ENCODE data around the gene CXADR.
A peak's percentile ranks its signal among the peaks of the same experiment; 100 is the strongest.
"Not testable (repeated sequence)": the region's sequence is repeated elsewhere in the genome, so short reads cannot be mapped to it uniquely, and the experiment has no call there.

The CXADR gene

GRCh38 chr21:17512253-17513213 is at the start of gene CXADR:
Gene CXADR, plus strand, starts transcription at chr21:17513043. Its CDS starts 87 bp downstream, at chr21:17513130.
- peak; percentile 79 for DNase-seq

GRCh38 chr21:17466166-17466565 is 46.7 kb upstream of the CXADR start:
- no peak for DNase-seq

GRCh38 chr21:17467392-17467791 is 45.5 kb upstream of the CXADR start:
- no peak for DNase-seq

DNA sequence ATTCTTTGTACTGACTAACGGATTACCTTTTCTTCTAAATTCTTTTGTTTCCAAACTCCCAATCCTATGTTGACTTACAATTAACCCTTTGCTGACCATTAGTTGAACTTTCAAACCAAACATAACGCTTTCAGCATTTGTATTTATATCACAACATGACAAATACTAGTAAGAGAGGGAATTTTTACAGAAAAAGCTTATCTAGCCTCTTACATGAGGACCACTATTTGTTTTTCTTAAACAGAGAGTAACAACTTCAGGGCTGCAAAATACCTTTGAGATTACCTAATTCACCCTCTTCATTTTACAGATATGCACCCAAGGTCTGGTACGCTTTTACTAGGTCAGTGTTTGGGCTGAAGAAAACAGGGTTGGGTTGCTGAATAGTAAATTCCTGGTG is 45.0 kb upstream of the CXADR start:
- DNase-seq: no peak

DNA sequence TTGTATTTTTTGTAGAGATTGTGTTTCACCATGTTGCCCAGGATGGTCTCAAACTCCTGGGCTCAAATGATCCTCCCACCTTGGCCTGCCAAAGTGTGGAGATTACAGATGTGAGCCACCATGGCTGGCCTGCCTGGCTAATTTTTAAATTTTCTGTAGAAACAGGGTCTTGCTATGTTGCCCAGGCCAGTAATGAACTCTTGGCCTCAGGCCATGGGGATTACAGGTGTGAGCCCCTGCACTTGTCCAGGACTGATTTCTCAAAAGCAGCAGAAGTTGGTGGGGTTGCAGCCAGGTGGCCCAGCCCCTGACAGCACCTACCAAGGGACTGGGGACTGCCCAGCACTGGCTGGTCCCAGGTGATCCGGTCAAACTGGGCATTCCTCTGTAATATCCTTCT is 44.1 kb upstream of the CXADR start:
- DNase-seq: no peak

DNA sequence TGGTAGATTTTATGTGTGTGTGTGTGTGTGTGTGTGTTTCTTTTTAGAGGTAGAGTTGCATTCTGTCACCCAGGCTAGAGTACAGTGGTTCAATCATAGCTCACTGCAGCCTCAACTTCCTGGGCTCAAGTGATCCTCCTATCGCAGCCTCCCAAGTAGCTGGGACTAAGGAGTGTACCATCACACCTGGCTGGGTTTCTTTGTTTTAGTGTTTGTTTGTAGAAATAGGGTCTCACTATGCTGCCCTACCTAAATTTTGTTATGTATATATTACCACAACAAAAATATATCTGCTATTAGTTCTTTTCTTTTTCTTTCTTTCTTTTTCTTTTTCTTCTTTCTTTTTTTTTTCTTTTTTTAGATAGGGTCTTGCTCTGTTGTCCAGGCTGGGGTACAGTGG is 43.1 kb upstream of the CXADR start:
- no peak for DNase-seq

DNA sequence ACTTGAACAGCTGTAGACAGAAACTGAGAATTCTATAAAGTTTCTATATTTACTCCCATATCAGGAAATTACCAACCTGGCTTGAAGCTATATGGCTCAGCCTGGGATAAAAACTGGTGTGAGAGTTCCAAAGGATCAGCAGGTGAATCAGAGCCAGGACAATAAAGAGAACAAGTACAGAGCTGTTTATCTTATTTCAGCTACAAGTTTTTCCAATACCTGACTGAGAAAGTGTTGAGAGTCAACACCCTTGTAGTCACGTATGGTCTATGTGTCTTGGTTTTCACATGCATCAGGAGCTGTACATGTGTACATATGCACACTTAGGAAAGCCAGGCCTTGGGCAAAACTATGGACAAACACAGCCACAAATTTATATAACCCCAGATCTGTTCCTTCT is 40.7 kb upstream of the CXADR start:
- no peak for DNase-seq

GRCh38 chr21:17472592-17473271 is 40.1 kb upstream of the CXADR start:
- no peak for DNase-seq

GRCh38 chr21:17476006-17476405 is 36.8 kb upstream of the CXADR start:
- no peak for DNase-seq

DNA sequence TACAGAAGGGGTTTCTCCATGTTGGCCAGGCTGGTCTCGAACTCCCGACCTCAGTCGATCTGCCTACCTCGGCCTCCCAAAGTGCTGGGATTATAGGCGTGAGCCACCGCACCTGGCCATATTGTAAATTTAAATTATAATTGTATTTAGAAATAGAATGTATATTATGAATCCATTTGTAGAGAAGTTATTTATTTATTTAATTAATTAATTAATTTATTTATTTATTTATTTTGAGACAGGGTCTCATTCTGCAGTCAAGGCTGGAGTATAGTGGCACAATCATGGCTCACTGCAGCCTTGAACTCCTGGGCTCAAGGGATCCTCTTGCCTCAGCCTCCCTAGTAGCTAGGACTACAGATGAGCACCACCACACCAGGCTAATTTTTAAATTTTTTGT is 34.7 kb upstream of the CXADR start:
- not testable (repeated sequence) for DNase-seq

DNA sequence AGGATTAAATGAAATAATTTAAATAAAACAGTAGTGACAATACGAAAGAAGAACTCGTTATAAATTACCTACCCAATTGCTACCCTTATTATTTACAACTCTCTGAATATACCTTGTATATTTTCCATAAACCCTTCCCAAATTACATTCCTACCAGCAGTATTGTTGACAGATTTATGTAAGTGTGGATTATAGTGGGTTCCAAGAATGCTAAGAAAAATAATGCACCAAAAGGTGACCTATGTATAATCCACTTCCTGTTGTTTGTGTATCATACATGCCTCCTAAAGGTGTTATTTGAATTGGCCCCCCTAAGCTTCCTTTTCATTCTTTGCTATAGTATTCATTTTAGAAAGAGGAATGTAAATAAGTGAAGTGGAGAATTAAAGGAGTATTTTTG is 33.2 kb upstream of the CXADR start:
- DNase-seq: no peak

GRCh38 chr21:17482928-17483327 is 29.9 kb upstream of the CXADR start:
- DNase-seq: no peak

DNA sequence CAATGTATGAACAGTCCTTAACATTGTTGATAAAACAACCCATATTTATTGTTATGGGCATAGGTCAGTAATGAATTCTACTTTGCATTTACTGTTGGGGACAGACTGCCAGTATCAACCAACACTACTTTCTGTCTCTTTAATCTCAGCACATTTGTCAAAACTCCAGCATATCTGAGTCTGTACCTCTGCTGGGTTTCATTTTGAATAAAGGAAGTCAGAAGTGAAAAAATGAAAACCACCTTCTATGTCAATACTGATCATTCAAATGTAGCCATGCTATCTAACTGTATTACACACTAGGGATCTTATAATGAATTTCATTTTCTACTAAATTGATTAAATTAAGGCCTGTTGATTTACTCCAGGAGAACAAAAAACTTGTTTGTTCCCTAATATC is 24.2 kb upstream of the CXADR start:
- DNase-seq: no peak

DNA sequence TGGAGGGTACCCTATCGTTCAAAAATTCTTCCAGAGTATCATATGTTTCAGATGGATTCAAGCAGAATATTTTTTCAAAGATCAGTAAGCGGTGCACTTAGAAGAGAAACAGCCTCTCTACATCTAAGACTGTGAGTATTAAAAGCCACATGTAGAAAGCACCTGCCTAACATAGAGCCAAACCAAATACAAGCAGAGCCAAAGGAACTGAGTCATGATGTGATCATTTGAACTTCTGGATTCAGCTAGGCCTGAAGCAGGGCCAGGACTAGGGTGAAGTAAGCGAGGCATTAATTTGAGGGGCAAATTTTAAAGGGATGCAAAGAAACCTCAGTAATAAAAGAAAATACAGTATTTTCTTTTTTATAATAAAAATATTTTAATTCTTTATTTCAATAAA is 23.3 kb upstream of the CXADR start:
- DNase-seq: not testable (repeated sequence)

GRCh38 chr21:17491716-17492414 is 21.0 kb upstream of the CXADR start:
- no peak for DNase-seq

DNA sequence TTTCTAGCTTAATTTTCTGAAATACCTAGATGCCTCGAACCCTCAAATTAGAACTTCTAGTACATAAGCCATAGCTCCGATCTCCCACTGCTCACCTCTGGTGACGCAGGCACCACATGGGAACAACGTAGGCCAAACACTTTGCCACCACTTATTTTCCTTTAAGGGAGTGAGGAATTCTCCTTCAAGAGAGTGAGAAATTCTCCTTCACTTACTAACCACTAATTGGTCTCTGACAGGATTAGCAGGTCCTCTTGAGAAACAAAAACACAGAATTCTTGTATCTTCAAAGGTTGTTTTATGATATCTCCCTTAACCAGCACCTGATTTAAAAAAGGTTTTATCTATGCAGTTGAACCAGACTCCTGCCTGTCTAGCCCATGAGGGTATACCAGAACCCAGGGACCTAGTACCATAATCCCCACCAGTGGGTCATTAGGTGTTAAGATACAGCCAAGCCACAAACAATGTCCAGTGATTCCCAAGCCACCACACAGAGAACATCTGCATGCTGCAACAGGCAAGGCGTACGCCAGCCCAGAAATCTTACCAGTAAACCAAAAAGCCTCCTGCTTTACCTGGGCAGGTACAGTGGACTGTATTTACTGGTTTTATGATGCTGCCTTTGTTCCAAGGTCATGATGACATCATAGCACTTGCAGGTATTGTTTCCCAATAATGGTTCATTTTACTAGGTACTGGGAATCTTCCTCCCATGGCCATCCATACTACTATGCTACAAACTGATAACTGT is 20.3 kb upstream of the CXADR start:
- DNase-seq: no peak

- no peak for DNase-seq
These were observed 18.8 kb upstream of the CXADR start for GRCh38 chr21:17494051-17494450.

GRCh38 chr21:17495680-17496079 is 17.2 kb upstream of the CXADR start:
- DNase-seq: no peak

DNA sequence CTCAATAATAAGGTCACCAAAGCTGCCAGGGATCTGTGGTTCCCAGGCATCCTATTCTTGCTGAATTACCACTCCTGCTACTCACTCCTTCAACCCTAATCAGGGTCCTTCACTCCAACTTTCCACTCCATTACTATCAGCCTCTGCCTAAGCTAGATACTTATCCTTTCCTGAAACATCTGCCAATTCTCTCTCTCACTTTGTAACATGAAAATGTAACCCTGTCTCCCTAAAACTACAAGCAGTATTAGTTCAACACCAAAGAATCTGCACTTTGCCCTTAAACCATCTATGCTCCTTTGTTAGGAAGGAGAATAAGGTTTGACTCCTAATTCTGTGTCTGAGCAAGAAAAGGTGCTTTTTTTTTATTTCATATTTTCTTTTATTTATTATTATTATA is 15.5 kb upstream of the CXADR start:
- no peak for DNase-seq

DNA sequence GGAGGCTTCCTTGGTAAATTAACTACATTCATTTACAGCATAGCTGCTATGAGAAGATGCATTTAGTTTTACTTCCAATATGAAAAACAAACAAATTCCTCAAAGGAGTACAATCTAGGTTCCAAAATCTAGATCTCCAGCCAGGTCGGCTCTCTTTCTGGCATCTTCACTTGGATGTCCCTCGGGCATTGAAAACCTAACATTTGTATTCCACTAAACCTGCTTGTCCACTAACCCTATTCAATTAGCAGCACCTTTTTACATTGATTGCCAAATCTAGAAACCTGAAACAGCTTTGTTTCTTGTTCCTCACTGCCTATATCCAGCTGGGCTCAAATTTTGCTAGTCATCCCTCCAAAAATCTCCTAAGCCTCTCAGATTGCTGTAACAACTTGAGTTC is 14.3 kb upstream of the CXADR start:
- DNase-seq: no peak

GRCh38 chr21:17501107-17502006 is 11.5 kb upstream of the CXADR start:
- DNase-seq: no peak

- DNase-seq: not testable (repeated sequence)
These were observed 9.9 kb upstream of the CXADR start for GRCh38 chr21:17502985-17503384.
